ENCODE data around the gene CTNNA2.
A peak's percentile ranks its signal among the peaks of the same experiment; 100 is the strongest.

The CTNNA2 gene

DNA sequence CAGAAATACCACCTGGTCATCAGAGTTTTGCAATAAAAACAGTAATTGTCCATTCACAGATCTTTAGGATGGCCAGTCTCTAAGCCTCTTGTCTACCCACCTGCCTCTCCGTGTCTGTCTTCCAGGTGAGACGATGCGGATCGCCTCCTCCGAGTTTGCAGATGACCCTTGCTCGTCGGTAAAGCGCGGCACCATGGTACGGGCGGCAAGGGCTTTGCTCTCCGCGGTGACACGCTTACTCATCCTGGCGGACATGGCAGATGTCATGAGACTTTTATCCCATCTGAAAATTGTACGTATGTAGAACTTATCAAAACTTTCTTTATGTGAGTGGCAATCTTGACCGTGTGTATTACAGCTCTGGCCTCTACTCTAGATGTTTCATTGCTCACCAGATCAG is 345.0 kb downstream of the CTNNA2 start:
- DNase-seq (no peak), ATAC-seq (no peak)
- H3K9me3 Mint-ChIP-seq, result no peaks in the 10 kb centered on the region
- H3K4me1 Mint-ChIP-seq, result no peaks in the 10 kb centered on the region
- H3K4me3 Mint-ChIP-seq, result no peak overlapping the region
- H3K36me3 Mint-ChIP-seq (ENCODE audit: low read depth), result no peaks in the 10 kb centered on the region
- H3K27me3 Mint-ChIP-seq, result no peaks in the 10 kb centered on the region
- H3K27ac Mint-ChIP-seq, result no peak overlapping the region

- Mint-ChIP-seq H3K36me3 (ENCODE audit: low read depth) (no peaks in the 10 kb centered on the region), H3K9me3 (no peaks in the 10 kb centered on the region), H3K4me1 (no peaks in the 10 kb centered on the region), H3K27me3 (no peaks in the 10 kb centered on the region), H3K27ac (no peak overlapping the region), H3K4me3 (no peak overlapping the region)
- DNase-seq (no peak), ATAC-seq (no peak)
Measured at GRCh38 chr2:79860228-79861058, 347.6 kb downstream of the CTNNA2 start.

DNA sequence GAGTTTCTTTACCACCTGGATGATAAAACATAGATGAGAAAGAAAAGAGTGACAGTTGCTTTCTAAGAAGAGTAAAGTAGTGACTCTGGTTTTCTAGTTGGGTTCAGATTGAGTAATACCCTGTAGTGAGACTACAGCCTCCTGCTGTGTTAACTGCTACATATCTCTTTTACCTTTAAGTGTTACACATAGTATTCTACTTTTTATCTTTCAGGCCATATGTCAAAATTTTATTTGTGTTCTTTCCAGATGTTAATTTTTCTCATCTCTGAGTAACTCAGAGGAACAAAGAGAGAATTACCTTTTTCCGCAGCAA is 348.2 kb downstream of the CTNNA2 start:
- Mint-ChIP-seq H3K27me3 (no peaks in the 10 kb centered on the region), H3K36me3 (ENCODE audit: low read depth) (no peaks in the 10 kb centered on the region), H3K27ac (no peak overlapping the region)

GRCh38 chr2:79862756-79863155 is 349.9 kb downstream of the CTNNA2 start:
- Mint-ChIP-seq H3K27me3 (no peaks in the 10 kb centered on the region), H3K9me3 (no peaks in the 10 kb centered on the region), H3K4me3 (no peak overlapping the region), H3K27ac (no peak overlapping the region), H3K36me3 (ENCODE audit: low read depth) (no peaks in the 10 kb centered on the region), H3K4me1 (no peaks in the 10 kb centered on the region)
- ATAC-seq, result no peak
- DNase-seq, result no peak

More for the DNA sequence above, 348.2 kb downstream of the CTNNA2 start:
- DNase-seq, result no peak
- ATAC-seq, result no peak
- H3K4me1 Mint-ChIP-seq, result no peaks in the 10 kb centered on the region
- no peak overlapping the region for H3K4me3 Mint-ChIP-seq
- no peaks in the 10 kb centered on the region for H3K9me3 Mint-ChIP-seq

DNA sequence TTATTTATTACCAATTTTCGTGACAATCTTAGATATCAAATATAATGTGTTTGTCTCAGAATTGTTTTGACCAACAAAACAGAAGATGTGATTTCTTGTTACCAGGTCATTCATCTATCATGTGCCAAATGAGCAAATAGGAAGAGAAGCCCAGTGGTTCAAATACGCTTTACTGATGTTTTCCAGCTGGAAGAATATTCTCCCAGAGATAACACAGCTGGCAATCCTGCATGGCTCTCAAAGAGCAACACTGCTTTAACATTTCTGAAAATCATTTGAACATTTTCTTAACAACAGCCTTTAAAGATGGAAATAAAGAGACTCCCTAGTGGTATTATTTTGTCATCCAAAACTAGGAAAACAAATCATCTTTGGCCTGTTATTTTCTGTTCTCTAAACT is 359.8 kb downstream of the CTNNA2 start:
- H3K4me3 Mint-ChIP-seq, result no peak overlapping the region
- no peaks in the 10 kb centered on the region for H3K36me3 Mint-ChIP-seq (ENCODE audit: low read depth)
- DNase-seq, result no peak
- H3K27me3 Mint-ChIP-seq, result no peaks in the 10 kb centered on the region
- no peaks in the 10 kb centered on the region for H3K9me3 Mint-ChIP-seq
- H3K27ac Mint-ChIP-seq, result no peak overlapping the region
- H3K4me1 Mint-ChIP-seq, result no peaks in the 10 kb centered on the region
- no peak for ATAC-seq

GRCh38 chr2:79874015-79874414 is 361.2 kb downstream of the CTNNA2 start:
- no peak for ATAC-seq
- Mint-ChIP-seq H3K4me3 (no peak overlapping the region), H3K27me3 (no peaks in the 10 kb centered on the region), H3K4me1 (no peaks in the 10 kb centered on the region), H3K9me3 (no peaks in the 10 kb centered on the region), H3K36me3 (ENCODE audit: low read depth) (no peaks in the 10 kb centered on the region), H3K27ac (no peak overlapping the region)
- DNase-seq, result no peak

GRCh38 chr2:79876430-79876829 is 363.6 kb downstream of the CTNNA2 start:
- Mint-ChIP-seq H3K4me1 (no peaks in the 10 kb centered on the region), H3K36me3 (ENCODE audit: low read depth) (no peaks in the 10 kb centered on the region), H3K4me3 (no peak overlapping the region), H3K9me3 (no peaks in the 10 kb centered on the region), H3K27me3 (peaks cover 2% of the 10 kb centered on the region), H3K27ac (no peak overlapping the region)
- no peak for ATAC-seq
- no peak for DNase-seq

DNA sequence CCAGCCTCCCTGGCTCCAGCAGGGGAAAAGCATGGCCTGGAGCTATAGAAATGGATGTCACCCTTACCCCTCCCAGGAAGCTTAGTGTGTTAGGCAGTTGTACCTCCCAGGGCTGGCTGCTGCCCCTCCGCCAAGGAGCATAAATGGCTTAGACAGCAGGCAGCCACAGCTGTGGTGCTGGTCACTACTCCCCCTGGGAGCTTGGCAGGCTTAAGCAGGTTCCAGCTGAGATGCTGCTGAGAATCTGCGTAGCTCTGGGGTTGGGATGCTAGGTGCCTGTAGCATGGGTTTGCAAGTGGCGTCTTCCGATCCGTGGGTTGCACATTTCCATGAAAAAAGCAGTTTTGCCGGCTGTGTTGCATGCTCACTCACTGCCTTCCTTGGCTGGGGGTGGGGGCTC is 369.7 kb downstream of the CTNNA2 start:
- Mint-ChIP-seq H3K27me3 (peaks cover 4% of the 10 kb centered on the region), H3K9me3 (no peaks in the 10 kb centered on the region), H3K4me1 (no peaks in the 10 kb centered on the region), H3K36me3 (ENCODE audit: low read depth) (no peaks in the 10 kb centered on the region), H3K4me3 (no peak overlapping the region), H3K27ac (no peak overlapping the region)
- DNase-seq (no peak), ATAC-seq (no peak)

GRCh38 chr2:79887747-79888374 is 375.0 kb downstream of the CTNNA2 start:
- no peaks in the 10 kb centered on the region for H3K9me3 Mint-ChIP-seq
- no peaks in the 10 kb centered on the region for H3K4me1 Mint-ChIP-seq
- ATAC-seq, result no peak
- H3K27me3 Mint-ChIP-seq, result peaks cover 2% of the 10 kb centered on the region
- no peaks in the 10 kb centered on the region for H3K36me3 Mint-ChIP-seq (ENCODE audit: low read depth)
- peak; percentile 16 for DNase-seq
- H3K27ac Mint-ChIP-seq, result no peak overlapping the region
- no peak overlapping the region for H3K4me3 Mint-ChIP-seq

DNA sequence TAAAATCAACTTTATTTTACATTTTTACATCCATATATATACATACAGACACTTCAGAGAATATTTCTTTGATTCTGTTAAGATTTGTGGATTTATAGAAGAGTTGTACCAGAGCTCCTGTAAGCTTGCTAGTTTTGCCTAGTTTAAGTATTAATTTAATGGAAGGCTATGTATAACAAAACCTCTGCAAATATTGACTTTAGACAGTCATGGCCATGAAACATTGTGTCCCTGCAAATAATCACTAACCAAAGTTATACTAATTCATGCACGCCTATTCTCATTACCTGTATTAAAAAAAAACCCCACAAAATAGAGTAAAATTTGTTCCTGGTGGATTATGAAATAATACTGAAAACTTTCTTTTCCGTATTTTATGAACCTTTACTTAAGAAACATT is 379.3 kb downstream of the CTNNA2 start:
- Mint-ChIP-seq H3K9me3 (peaks cover 5% of the 10 kb centered on the region), H3K36me3 (ENCODE audit: low read depth) (no peaks in the 10 kb centered on the region), H3K27ac (no peak overlapping the region)

GRCh38 chr2:79899196-79899595 is 386.3 kb downstream of the CTNNA2 start:
- H3K4me3 Mint-ChIP-seq, result no peak overlapping the region
- no peaks in the 10 kb centered on the region for H3K4me1 Mint-ChIP-seq

More for the DNA sequence above, 379.3 kb downstream of the CTNNA2 start:
- no peak for DNase-seq
- H3K27me3 Mint-ChIP-seq, result peaks cover 2% of the 10 kb centered on the region
- H3K4me3 Mint-ChIP-seq, result no peak overlapping the region
- no peaks in the 10 kb centered on the region for H3K4me1 Mint-ChIP-seq
- ATAC-seq, result no peak

DNA sequence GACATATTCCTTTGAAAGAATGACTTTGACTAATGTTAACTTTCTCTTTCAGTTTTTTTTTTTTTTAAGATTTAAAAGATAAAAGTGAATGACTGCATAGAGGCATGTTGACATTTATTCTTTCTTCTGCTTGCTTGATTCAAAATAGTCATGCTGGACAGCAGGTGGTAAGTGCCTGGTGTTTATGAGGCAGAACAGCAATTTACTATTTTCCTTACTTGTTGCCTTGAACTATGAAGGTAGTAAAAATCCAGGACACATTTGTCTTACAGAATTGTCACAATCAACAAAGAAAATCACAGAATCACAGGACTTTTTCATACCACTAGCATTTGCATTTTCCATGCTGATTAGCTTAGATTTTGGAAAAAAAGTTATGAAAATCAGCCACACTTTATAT is 388.3 kb downstream of the CTNNA2 start:
- ATAC-seq, result no peak
- Mint-ChIP-seq H3K36me3 (ENCODE audit: low read depth) (no peaks in the 10 kb centered on the region), H3K4me1 (no peaks in the 10 kb centered on the region)

More at GRCh38 chr2:79899196-79899595, 386.3 kb downstream of the CTNNA2 start:
- DNase-seq, result no peak
- peaks cover 2% of the 10 kb centered on the region for H3K27me3 Mint-ChIP-seq
- ATAC-seq, result no peak
- H3K36me3 Mint-ChIP-seq (ENCODE audit: low read depth), result no peaks in the 10 kb centered on the region
- H3K27ac Mint-ChIP-seq, result no peak overlapping the region
- peaks cover 5% of the 10 kb centered on the region for H3K9me3 Mint-ChIP-seq

DNA sequence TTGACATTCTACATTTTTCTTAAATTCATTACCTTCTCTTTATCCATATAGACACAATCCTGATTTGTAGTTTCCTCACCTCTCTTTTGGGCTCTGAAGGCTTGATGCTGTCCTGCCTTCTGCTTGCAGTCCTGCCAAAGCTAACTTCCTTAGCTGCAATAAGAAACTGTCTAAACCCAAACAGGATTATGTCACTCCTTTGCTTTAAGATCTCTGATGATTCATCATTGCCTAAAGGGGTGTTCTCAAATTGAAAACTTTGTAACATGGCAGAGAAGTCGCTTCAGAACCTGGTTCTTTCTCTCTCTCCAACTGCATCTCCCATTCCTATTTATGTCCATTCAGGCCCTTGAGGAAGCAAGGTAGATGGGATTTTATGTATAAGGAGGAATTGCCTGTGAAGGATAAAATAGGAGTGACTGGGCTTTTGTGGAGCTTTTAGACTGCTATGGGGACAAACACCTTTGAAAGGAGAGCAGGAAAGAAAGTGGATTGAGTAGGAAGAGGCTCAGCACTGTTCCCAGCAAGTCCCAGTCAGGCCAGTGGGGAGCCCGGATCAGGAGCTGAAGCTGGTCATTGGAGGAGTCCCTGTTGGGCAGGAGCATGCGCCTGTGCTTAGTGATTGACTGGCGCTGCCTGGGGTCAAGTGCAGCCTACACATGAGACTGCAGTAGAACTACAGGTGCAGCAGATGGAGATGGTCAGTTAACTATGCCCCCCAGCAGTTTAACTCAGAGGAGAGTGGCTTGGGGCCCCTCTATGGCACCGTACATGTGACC is 390.6 kb downstream of the CTNNA2 start:
- H3K27ac Mint-ChIP-seq, result no peak overlapping the region
- ATAC-seq (no peak), DNase-seq (no peak)
- no peak overlapping the region for H3K4me3 Mint-ChIP-seq
- no peaks in the 10 kb centered on the region for H3K9me3 Mint-ChIP-seq
- no peaks in the 10 kb centered on the region for H3K27me3 Mint-ChIP-seq
- H3K36me3 Mint-ChIP-seq (ENCODE audit: low read depth), result no peaks in the 10 kb centered on the region
- H3K4me1 Mint-ChIP-seq, result no peaks in the 10 kb centered on the region

More for the DNA sequence above, 388.3 kb downstream of the CTNNA2 start:
- DNase-seq, result no peak
- no peak overlapping the region for H3K27ac Mint-ChIP-seq
- H3K9me3 Mint-ChIP-seq, result peaks cover 5% of the 10 kb centered on the region
- no peak overlapping the region for H3K4me3 Mint-ChIP-seq
- H3K27me3 Mint-ChIP-seq, result peaks cover 2% of the 10 kb centered on the region

DNA sequence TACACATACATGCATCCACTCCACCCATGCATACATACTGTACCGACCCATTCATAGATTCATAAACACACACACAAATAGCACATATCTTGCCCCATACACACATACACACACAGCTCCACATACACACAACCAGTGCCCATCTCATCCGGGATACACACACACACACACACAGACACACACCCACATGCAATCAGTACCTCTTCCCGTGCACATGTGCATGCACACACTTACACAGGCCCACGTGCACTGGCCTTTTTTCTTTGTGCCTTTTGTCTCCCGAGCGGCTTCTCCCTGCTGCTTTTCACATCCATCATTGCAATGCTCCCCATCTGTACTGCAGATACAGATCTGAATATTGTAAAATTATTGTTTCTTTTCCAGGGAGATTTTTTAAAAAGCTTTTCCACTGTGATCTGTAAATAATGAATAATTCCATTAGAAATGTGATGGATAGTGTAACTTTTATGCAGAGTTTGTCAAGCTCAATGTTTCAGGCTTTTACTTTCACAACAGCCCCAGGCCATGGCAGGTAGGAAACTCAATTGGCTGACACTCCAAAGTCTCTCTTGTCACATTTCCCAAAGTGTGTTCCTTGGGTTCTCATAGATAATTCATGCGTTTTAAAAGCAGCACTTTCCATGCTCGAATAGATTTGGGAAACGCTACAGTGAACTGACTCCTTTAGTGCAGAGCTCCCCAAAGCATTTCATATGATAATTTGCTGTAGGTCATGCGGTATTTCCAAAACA is 393.5 kb downstream of the CTNNA2 start:
- DNase-seq, result no peak
- peaks cover 4% of the 10 kb centered on the region for H3K9me3 Mint-ChIP-seq
- no peak overlapping the region for H3K27ac Mint-ChIP-seq
- H3K36me3 Mint-ChIP-seq (ENCODE audit: low read depth), result no peaks in the 10 kb centered on the region
- H3K4me1 Mint-ChIP-seq, result no peaks in the 10 kb centered on the region
- no peak for ATAC-seq
- H3K27me3 Mint-ChIP-seq, result no peaks in the 10 kb centered on the region
- no peak overlapping the region for H3K4me3 Mint-ChIP-seq
